GM18505 (cell line): Measurements from ENCODE around the gene OOSP1.
"Not testable (repeated sequence)": the region's sequence is repeated elsewhere in the genome, so short reads cannot be mapped to it uniquely, and the experiment has no call there.

ENCODE experiments used
- ATAC-seq: cut with Tn5 transposase; IDR thresholded peaks from one replicate; pipeline ENCODE4 v1.9.1; 2021; ENCODE audit not compliant: unreplicated experiment
- POLR2A ChIP-seq: IDR thresholded peaks from 4 replicates; pipeline ENCODE4 v1.6.1; 2011; ENCODE audit warnings: borderline replicate concordance; ENCODE audit not compliant: insufficient read depth, insufficient read length; ENCODE audit errors: extremely low read depth

Gene OOSP1, protein sequence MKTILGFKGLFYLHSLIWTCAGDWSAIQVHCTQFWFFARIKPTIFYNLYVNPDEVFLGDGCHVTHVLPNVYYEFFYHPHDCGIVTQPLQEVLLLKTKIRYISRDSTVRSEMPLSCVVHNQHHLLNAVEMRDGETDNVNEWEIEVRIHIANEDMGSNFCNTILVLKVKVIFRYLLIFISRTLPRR

DNA sequence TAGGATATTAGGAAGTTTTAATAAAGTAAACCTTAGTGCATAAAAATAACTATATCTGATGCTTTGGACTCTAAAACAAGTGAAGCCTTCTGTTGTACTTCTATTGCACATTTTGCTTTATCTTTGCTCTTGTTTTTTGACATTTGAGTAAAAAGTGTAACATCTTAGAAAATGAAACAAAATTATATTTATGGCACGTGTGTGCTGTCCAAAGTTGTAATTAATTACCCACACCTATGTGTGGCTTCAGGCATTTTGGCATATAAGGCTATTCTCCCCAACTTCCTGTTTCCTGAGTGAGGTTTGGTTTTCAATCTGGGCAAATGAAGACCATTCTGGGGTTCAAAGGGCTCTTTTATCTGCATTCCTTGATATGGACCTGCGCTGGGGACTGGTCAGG lies at the start of gene OOSP1:
Gene OOSP1 (plus strand): TSS at position 301 of the 400 bp plus-strand sequence. CDS start 23 bp downstream, at position 324.
- no peak for ATAC-seq
- TF ChIP-seq POLR2A = no peak

DNA sequence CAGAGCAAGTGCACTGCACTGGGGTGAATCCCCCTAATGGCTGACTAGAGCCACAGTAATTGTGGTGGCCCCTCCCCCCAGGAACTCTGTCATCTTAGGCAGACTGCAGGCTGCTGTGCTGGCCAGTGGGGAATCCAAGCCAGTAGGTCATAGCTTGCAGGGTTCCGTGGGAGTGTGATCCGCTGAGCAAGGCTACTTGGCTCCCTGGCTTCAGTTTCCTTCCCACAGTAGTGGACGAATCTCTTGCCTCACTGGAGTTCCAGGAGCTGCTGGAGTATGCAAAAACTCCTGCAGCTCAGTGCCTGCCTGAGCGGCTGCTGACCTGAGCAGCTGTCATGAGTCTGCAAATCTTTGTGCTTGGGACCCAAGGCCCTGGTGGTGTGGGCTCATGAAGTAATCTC lies 46.5 kb upstream of the OOSP1 start:
- no peak for ATAC-seq
- no peak for TF ChIP-seq POLR2A

DNA sequence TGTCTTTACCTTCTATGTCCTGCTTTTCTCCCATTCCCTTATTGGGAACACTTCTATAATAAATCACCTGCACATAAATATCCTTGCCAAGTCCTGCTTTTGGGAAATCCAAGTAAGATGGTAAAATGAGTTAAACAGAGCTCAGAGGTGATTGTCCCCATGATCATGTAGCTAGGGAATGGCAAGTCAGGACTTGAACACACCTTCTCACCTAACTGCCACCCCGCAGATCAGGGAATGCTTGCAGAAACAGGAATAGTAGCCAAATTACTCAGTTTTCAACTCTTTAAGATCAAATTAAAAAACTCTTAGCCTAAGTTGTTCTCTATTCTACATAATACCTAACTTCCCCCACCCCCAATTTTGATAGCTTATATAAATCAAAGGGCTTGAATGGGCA lies 43.6 kb upstream of the OOSP1 start:
- ATAC-seq = no peak
- TF ChIP-seq POLR2A = no peak

DNA sequence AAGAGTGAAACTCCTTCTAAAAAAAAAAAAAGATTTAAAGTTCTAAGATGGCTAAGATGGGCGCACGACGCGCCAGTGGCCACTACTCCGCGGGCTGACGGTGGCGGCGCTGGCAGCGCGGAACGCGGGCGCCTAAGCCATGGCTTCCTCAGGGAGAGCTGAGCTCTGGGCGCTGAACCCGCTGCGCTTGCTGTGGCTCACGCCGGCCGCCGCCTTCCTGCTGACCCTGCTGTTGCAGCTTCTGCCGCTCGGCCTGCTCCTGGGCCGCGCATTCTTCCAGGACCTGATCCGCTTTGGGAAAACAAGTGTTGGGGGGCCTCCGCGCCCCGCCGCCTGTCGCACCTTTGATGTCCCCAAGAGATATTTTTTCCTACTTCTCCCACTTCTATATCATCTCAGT lies 40.2 kb upstream of the OOSP1 start:
- TF ChIP-seq POLR2A = no peak
- ATAC-seq = no peak

DNA sequence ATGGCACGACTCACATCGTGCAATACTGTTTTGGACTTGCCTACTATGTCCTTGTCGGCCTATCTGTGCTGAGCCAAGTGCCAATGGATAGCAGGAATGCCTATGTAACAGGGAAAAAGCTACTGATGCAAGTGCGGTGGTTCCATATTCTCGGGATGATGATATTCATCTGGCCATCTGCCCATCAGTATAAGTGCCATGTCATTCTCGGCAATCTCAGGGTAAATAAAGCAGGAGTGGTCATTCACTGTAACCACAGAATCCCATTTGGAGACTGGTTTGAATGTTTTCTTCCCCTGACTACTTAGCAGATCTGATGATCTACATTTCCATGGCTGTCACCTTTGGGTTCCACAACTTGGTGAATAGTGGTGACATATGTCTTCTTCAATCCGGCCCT lies 39.6 kb upstream of the OOSP1 start:
- no peak for TF ChIP-seq POLR2A
- no peak for ATAC-seq

DNA sequence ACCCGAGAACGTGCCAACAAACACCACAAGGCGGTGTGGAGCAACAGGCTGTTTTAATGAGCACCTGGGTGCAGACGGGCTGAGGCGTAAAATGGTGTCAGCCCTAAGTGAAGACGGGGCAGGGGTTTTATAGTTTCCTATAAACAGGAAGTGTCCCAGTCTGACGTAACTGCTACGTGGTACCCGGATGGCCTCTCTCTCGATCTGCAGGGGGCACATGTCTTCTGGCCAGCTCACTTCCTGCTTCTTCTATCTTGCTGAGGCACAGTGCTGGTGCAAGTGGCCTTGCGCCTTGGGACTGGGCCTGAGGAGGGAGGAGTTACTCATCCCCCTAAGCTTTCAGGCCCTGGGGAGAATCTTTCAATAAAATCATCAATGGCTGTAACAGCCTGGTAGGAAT lies 38.7 kb upstream of the OOSP1 start:
- ATAC-seq = no peak
- no peak for TF ChIP-seq POLR2A

DNA sequence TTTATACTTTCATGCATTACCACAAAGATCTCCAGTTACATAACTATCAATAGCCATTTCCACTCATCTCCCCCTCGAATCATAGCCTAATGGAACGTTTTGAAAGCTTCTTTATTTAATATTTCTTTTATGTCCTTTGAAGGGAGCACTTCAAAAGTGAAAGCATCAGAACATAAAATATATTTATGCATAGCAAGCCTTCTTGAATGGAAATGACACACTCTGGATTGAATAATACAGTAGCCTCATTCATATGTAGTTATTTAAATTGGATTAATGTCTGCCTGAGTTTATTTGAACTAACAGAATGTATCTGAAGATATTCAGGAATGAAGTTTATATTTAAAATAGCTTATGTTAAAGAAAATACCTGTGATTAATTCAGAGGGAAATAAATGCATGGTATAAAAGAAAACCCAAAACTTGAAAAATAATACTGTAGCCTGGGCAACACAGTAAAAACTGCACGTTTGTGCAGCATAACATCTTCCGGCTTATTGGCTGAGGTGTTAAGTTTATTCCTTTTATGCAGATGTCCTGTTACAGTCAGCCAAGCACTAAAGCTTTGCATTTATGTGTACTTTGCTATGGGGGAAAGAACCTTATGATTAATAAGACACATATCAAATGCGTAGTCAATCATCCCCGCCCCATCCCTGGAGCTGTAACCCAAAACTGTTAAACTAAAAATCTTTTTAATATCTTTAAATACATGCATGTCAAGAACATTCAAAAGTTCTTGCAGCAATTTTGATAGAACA lies 37.7 kb upstream of the OOSP1 start:
- no peak for TF ChIP-seq POLR2A
- no peak for ATAC-seq

DNA sequence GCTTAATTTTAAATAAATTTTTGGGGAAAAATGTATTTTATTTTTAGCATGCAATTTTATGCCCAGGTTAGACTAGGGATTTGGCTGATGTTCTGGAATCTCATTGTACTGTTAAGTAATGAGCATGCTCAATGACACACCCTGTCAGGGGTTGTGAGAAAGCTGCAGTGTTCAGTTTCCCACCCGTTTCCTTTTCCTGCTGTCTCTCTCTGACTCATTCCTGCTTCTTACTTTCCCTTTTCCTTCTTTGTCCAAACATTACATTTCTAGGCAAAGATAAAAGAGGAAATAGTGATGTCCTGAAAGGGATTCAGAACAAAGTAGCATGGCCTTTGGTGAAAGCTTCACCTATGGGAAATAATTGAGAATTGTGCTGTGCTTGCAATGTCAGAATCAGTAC lies 36.9 kb upstream of the OOSP1 start:
- no peak for TF ChIP-seq POLR2A
- no peak for ATAC-seq

DNA sequence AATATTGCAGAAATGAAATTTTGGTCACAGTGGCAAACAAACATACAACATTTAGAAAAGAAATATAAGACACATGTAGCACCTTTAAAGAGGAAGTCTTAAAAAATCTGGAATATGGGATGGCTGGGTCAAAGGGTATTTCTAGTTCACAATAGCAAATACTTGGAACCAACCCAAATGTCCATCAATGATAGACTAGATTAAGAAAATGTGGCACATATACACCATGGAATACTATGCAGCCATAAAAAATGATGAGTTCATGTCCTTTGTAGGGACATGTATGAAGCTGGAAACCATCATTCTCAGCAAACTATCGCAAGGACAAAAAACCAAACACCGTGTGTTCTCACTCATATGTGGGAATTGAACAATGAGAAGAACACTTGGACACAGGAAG lies 34.7 kb upstream of the OOSP1 start:
- not testable (repeated sequence) for ATAC-seq

DNA sequence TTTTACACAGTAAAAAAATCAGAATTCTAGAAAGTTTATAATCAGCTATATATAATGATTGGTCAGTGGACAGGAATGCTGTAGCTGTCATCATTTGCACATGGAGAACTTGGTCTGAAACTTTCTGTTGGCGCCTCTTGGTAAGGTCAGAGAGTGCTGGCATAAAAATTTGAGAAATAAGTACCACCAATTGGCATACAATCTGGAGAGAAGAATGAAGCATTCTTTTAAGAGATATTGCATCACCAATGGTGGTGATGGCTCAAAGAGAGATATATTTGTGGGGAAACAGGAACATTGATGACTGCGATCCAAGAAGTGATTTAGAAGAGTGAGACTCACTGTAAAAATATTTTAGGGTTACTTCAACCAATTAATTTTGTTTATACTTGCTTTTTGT lies 19.8 kb upstream of the OOSP1 start:
- no peak for TF ChIP-seq POLR2A
- ATAC-seq = no peak

DNA sequence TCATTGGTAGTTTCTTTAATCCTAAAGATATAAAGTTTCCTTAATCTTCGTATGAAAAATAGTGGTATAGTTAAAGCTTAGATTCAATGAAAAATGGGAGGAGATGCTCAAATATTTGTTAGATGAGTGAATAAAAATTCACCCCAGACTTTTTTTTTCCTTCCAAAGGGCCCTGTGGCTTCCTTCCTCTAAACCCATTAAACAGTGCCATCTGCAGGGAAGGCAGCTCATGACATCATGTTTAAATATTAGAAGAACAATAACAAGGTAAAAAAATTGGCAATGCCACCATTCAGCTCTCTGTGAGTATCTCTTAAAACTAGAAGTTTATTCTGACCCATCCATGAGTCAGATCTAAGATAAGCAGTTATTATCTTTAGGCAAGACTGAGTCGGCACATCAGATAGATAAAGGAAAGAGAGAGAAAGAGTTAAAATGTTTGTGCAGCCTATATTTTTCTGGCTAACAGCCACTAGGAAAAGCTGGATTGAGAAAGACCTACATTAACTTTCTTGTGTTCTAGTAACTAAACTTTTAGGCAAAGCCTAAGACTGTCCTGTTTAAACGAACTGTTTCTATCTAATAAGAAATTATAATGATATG lies 19.1 kb upstream of the OOSP1 start:
- no peak for ATAC-seq
- TF ChIP-seq POLR2A = no peak

DNA sequence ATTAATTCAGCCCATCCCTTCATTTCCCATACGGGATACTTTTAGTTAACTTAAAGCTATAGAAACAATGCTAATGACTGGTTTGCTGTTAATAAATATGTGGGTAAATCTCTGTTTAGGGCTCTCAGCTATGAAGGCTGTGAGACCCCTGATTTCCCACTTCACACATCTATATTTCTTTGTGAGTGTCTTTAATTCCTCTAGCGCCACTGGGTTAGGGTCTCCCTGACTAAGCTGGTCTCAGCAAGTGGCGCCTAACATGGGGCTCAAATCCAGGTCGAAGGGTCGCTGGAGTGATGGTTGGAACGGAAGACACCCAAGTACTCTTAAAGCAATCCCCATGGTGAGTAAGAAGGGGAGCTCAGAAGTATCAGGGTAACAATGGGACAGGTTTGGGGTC lies 14.4 kb upstream of the OOSP1 start:
- no peak for TF ChIP-seq POLR2A
- ATAC-seq = no peak

DNA sequence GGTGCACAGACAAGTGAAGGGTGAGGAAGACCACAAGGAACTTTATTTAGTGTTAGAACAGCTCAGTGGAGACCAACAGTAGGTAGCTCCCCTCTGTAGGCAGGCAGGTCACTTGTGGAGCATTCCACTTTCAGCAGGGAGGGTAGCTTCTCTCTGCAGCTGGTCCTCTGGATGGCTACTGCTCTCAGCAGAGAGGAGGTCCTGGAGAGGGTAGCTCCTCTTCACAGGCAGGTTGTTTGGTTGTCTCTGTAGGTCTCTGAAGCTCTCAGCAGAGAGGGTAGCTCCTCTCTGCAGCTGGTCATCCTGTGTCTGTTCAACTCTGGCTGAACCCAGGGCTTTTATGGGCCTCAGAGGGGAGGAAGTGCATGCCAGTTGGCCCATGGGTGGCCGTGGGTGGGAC lies 6.5 kb upstream of the OOSP1 start:
- no peak for TF ChIP-seq POLR2A
- ATAC-seq = no peak

DNA sequence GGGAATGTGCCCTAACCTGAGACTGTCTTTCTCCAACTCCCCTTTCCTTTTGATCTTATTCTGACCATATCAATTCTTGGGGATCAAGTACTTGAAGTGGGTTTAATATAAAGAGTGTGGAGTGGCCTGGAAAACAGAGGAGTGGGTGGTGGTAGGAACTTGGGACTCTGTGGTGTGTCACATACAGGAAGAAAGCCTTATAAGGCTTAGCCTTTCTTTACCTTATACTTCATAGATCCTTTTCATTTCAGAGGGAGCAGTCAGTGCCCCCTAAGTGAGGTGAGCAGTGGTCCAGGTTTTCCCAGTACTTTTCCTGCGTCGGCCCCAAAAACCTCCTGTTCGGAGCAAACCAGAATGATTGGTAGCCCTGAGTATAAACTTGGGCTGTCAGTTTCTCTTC lies 486 bp downstream of the OOSP1 start:
- no peak for ATAC-seq
- TF ChIP-seq POLR2A = no peak
